ENCODE results near the gene PARD3B. TPM values are rescaled to one million over a fixed set of nuclear protein-coding genes. Genes with fewer than 3 reads are reported as not detected.

The PARD3B gene
- total RNA-seq, 1 experiment from 2014 or later = 6.4 TPM

- no peak overlapping the region for H3K23ac ChIP-seq (ENCODE audit: insufficient read length, low read depth, low read length)
- H3K23me2 ChIP-seq (ENCODE audit: insufficient read length, low read depth, low read length, poor library complexity, severe bottlenecking) = no peaks in the 10 kb centered on the region
- H3K4me2 ChIP-seq (ENCODE audit: insufficient read depth, insufficient read length, low read length) = no peak overlapping the region
- H2AK5ac ChIP-seq (ENCODE audit: insufficient read length, low read length) = no peak overlapping the region
- no peak overlapping the region for H4K5ac ChIP-seq (ENCODE audit: insufficient read length, low read depth, low read length)
- no peak overlapping the region for H3K4ac ChIP-seq (ENCODE audit: low read depth, low read length)
- no peak overlapping the region for H2BK120ac ChIP-seq (ENCODE audit: low read depth, low read length, poor library complexity, severe bottlenecking)
- H3K4me3 Mint-ChIP-seq = no peak overlapping the region
- no peaks in the 10 kb centered on the region for H3K27me3 ChIP-seq (ENCODE audit: insufficient read depth, low read length)
- H3K4me1 ChIP-seq (ENCODE audit: insufficient read depth, low read length) = no peaks in the 10 kb centered on the region; the same call in 1 of the 2 replicates
- no peak for DNase-seq
- no peak overlapping the region for H2BK12ac ChIP-seq (ENCODE audit: insufficient read length, low read depth, low read length)
- no peak overlapping the region for H4K91ac ChIP-seq (ENCODE audit: insufficient read length, low read depth, low read length)
- H4K20me1 ChIP-seq (ENCODE audit: control insufficient read depth, insufficient read depth, insufficient read length) = no peaks in the 10 kb centered on the region
- no peaks in the 10 kb centered on the region for H3K79me1 ChIP-seq (ENCODE audit: insufficient read depth, low read depth, low read length, poor library complexity, severe bottlenecking)
- H3T11ph ChIP-seq (ENCODE audit: low read length) = no peak overlapping the region
- H2BK20ac ChIP-seq (ENCODE audit: low read depth, low read length, poor library complexity, severe bottlenecking) = no peak overlapping the region
- no peaks in the 10 kb centered on the region for H3K9me3 Mint-ChIP-seq
- H3K79me2 ChIP-seq (ENCODE audit: insufficient read depth, low read length) = no peaks in the 10 kb centered on the region
- H4K8ac ChIP-seq (replicated peaks; ENCODE audit: insufficient read length, low read depth, low read length) = no peak overlapping the region
- H3K36me3 Mint-ChIP-seq (ENCODE audit: insufficient read depth in 1 of 3, low read depth in 3 of 3) = no peaks in the 10 kb centered on the region
- H2AFZ ChIP-seq (ENCODE audit: low read length) = no peak overlapping the region
- no peak overlapping the region for H3K9ac ChIP-seq (ENCODE audit: extremely low read depth, insufficient read length, low read length)
- no peak overlapping the region for H2BK5ac ChIP-seq (ENCODE audit: insufficient read length, low read length)
- no peak overlapping the region for H3K27ac ChIP-seq (ENCODE audit: insufficient read length, low read depth, low read length)
- H3K27ac Mint-ChIP-seq = no peak overlapping the region
- WGBS (ENCODE audit: extremely low coverage, insufficient read length, low lambda C conversion rate) = no CpG with 5 or more reads among the region's 1 CpG
- no peak overlapping the region for H2BK15ac ChIP-seq (ENCODE audit: low read depth, low read length)
- peaks cover 2 to 3% of the 10 kb centered on the region in 2 experiments; a peak in 2 of 4 replicates for H3K4me1 Mint-ChIP-seq
- H3K56ac ChIP-seq (ENCODE audit: insufficient read length, low read depth, low read length) = no peak overlapping the region
- TF ChIP-seq CTCF (conservative IDR thresholded peaks at IDR 0.05) = no peak
- H3K14ac ChIP-seq (ENCODE audit: insufficient read depth, low read length) = no peak overlapping the region
- H3K9me3 ChIP-seq (ENCODE audit: control insufficient read depth, low read depth, low read length) = no peaks in the 10 kb centered on the region
- no peaks in the 10 kb centered on the region for H3K27me3 Mint-ChIP-seq (ENCODE audit: low read depth)
- H3K18ac ChIP-seq (ENCODE audit: insufficient read length, low read depth, low read length) = no peak overlapping the region
These were observed 444.6 kb downstream of the PARD3B start for GRCh38 chr2:204989877-204990276.

Measured in H9 (cell line).